Smooth muscle cell (in vitro differentiated cells): ENCODE results near the gene CERK. TPM values are rescaled to one million over a fixed set of nuclear protein-coding genes. Genes with fewer than 3 reads are reported as not detected.

Experiments
- DNase-seq: peaks from one replicate; lab custom pipeline; 2025; ENCODE audit not compliant: unreplicated experiment; lab: John Stamatoyannopoulos, UW
- H2AFZ ChIP-seq: fragments of 200-600 bp; sonication (generic); 2 replicates; pipeline ENCODE4 v1.6.0; 2016; ENCODE audit warnings: antibody characterized with exemption, low read depth, mild to moderate bottlenecking
- H3F3A ChIP-seq: fragments of 200-600 bp; sonication (generic); 2 replicates; pipeline ENCODE4 v1.6.0; 2017; ENCODE audit warnings: antibody characterized with exemption, low read depth
- H3K27ac ChIP-seq: fragments of 200-600 bp; sonication (generic); 2 replicates; pipeline ENCODE4 v1.5.1; 2016; ENCODE audit warnings: low read depth, mild to moderate bottlenecking
- H3K27me3 ChIP-seq: fragments of 200-600 bp; sonication (generic); 2 replicates; pipeline ENCODE4 v1.6.1; 2016; ENCODE audit warnings: low read depth, mild to moderate bottlenecking
- H3K36me3 ChIP-seq: fragments of 200-600 bp; sonication (generic); 2 replicates; pipeline ENCODE4 v1.5.1; 2016; ENCODE audit warnings: low read depth
- H3K4me1 ChIP-seq: fragments of 200-600 bp; sonication (generic); 2 replicates; pipeline ENCODE4 v1.5.1; 2016; ENCODE audit warnings: low read depth
- H3K4me2 ChIP-seq: fragments of 200-600 bp; sonication (generic); 2 replicates; pipeline ENCODE4 v1.6.0; 2016; ENCODE audit warnings: mild to moderate bottlenecking
- H3K4me3 ChIP-seq: fragments of 200-600 bp; sonication (generic); 2 replicates; pipeline ENCODE4 v1.5.1; 2016; ENCODE audit warnings: mild to moderate bottlenecking
- H3K79me2 ChIP-seq: fragments of 200-600 bp; sonication (generic); 2 replicates; pipeline ENCODE4 v1.6.0; 2016; ENCODE audit warnings: low read depth, mild to moderate bottlenecking
- H3K9ac ChIP-seq: fragments of 200-600 bp; sonication (generic); 2 replicates; pipeline ENCODE4 v1.6.0; 2016; ENCODE audit warnings: low read depth
- H3K9me3 ChIP-seq: fragments of 200-600 bp; sonication (generic); replicated peaks from 2 replicates; pipeline ENCODE4 v1.5.1; 2016; ENCODE audit warnings: low read depth
- H4K20me1 ChIP-seq: fragments of 200-600 bp; sonication (generic); 2 replicates; pipeline ENCODE4 v1.6.0; 2016; ENCODE audit warnings: low read depth
- WGBS: methylation state at CpG from one replicate; pipeline ENCODE4 v1.1.7; 2016; ENCODE audit warnings: low lambda C conversion rate; 5-methylcytosine and 5-hydroxymethylcytosine counted together
- polyA plus RNA-seq: library from polyadenylated mRNA; unstranded; fragments of >200 nt; fragmentation: Nextera tagmentation; extraction: Ambion mirVana; gene quantifications from 2 replicates; pipeline ENCODE4 v1.2.1, GENCODE V29; 2016
- total RNA-seq: library from RNA; depleted of rRNA; stranded (reverse); fragments of >200 nt; gene quantifications from 2 replicates; pipeline ENCODE4 v1.2.3, GENCODE V29; 2014
- TF ChIP-seq, protein P1 (sequence below): fragments of 200-600 bp; sonication (generic); IDR thresholded peaks from 2 replicates; pipeline ENCODE4 v1.5.1; 2017; ENCODE audit warnings: borderline replicate concordance, mild to moderate bottlenecking, antibody characterized with exemption; ENCODE audit not compliant: insufficient read depth, poor library complexity, severe bottlenecking

CERK gene
- total and polyA plus RNA-seq, 2 experiments from 2014 or later: 25.4 to 25.6 TPM

GRCh38 chr22:46707305-46707704, 30.7 kb downstream of the CERK start:
- Histone ChIP-seq H3K27ac (no peak overlapping the region), H3K36me3 (peaks cover 13% of the 10 kb centered on the region), H3K27me3 (no peaks in the 10 kb centered on the region), H3K4me2 (no peak overlapping the region), H3K79me2 (no peaks in the 10 kb centered on the region), H3K9ac (no peak overlapping the region), H3F3A (no peaks in the 10 kb centered on the region), H3K9me3 (no peaks in the 10 kb centered on the region), H3K4me3 (no peak overlapping the region), H4K20me1 (peaks cover 23% of the 10 kb centered on the region), H2AFZ (no peak overlapping the region), H3K4me1 (no peaks in the 10 kb centered on the region)
- no peak for DNase-seq
- TF ChIP-seq, protein P1, sequence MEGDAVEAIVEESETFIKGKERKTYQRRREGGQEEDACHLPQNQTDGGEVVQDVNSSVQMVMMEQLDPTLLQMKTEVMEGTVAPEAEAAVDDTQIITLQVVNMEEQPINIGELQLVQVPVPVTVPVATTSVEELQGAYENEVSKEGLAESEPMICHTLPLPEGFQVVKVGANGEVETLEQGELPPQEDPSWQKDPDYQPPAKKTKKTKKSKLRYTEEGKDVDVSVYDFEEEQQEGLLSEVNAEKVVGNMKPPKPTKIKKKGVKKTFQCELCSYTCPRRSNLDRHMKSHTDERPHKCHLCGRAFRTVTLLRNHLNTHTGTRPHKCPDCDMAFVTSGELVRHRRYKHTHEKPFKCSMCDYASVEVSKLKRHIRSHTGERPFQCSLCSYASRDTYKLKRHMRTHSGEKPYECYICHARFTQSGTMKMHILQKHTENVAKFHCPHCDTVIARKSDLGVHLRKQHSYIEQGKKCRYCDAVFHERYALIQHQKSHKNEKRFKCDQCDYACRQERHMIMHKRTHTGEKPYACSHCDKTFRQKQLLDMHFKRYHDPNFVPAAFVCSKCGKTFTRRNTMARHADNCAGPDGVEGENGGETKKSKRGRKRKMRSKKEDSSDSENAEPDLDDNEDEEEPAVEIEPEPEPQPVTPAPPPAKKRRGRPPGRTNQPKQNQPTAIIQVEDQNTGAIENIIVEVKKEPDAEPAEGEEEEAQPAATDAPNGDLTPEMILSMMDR: no peak
- 93% methylated on average over 9 of the region's 13 CpGs for WGBS

- Histone ChIP-seq H3K27ac (no peak overlapping the region), H3K4me2 (no peak overlapping the region), H2AFZ (no peak overlapping the region), H3K9ac (no peak overlapping the region), H3K4me3 (no peak overlapping the region), H3K9me3 (no peaks in the 10 kb centered on the region), H3F3A (no peaks in the 10 kb centered on the region), H4K20me1 (peaks cover 23% of the 10 kb centered on the region), H3K36me3 (peaks cover 1% of the 10 kb centered on the region), H3K4me1 (no peaks in the 10 kb centered on the region), H3K79me2 (no peaks in the 10 kb centered on the region), H3K27me3 (no peaks in the 10 kb centered on the region)
- WGBS: 95% methylated on average over 12 of the region's 12 CpGs
- TF ChIP-seq, protein P1: no peak
- no peak for DNase-seq
These were observed 32.0 kb downstream of the CERK start for GRCh38 chr22:46706060-46706459.

DNA sequence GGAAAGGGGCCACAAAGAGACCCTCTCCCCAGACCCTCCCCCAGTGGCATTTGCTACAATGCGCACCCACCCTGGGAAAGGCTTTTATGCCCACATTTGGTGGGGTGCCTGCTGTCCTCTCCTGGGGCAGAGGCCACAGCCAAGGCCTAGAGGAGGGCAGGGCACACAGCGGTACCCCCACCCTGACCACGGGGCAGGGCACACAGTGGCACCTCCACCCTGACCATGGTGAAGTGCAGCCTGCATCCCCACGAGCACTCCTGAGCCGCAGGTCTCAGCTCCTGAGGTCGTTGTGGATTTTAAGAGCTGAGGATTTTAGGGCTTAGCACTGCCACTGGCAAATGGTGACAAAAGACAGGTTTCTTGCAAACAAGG, 34.1 kb downstream of the CERK start:
- H3K27me3 ChIP-seq: no peaks in the 10 kb centered on the region
- H3K36me3 ChIP-seq: no peaks in the 10 kb centered on the region
- no peaks in the 10 kb centered on the region for H3K4me1 ChIP-seq
- H3K9me3 ChIP-seq: no peaks in the 10 kb centered on the region
- no peak for DNase-seq
- no peak overlapping the region for H3K9ac ChIP-seq
- no peak overlapping the region for H3K4me2 ChIP-seq
- no peak overlapping the region for H3K4me3 ChIP-seq
- H3K27ac ChIP-seq: no peak overlapping the region
- H3F3A ChIP-seq: no peaks in the 10 kb centered on the region
- peaks cover 23% of the 10 kb centered on the region for H4K20me1 ChIP-seq
- WGBS: 91% methylated on average over 6 of the region's 6 CpGs
- H3K79me2 ChIP-seq: no peaks in the 10 kb centered on the region
- H2AFZ ChIP-seq: no peak overlapping the region
- TF ChIP-seq, protein P1: no peak

DNA sequence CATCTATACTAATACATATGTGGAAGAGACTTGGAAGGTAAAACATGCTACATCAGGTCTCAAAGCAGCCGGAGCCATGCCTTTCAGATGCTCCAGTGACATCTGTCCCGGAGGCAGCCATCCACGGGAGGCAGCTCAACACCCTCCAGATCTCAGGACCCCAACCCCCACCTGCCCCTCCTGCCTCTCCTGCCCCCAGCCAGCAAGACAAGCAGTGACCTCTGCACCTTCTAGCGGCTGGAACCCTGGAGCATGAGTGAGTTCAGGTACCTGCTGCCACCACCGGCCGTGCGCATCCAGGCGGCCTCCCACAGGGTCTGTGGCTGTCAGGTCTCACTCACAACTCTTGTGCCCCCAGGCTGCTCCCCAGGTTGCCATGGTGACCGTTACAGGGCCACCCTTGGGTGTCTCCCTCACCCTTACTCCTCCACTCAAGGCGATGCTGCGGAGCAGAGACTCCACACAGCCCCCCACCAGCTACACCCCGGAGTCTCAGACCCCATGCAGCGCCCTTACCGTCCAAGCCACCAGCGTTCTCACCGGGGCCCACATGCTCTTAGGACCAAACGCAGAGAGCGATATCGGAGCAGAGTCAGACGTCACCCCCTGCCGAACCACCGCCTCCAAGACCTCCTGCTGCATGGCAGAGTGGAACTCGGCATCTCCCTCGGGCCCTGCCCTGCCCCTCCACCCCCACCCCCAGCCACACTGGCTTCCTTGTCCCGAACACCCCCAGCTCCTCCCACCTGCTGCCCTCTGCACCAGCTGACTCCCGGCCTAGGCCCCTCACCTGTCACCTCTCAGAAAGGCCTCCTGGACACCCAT, 34.7 kb downstream of the CERK start:
- Histone ChIP-seq H3K4me1 (no peaks in the 10 kb centered on the region), H3K27me3 (no peaks in the 10 kb centered on the region), H3K4me2 (no peak overlapping the region), H3K27ac (no peak overlapping the region), H3K36me3 (no peaks in the 10 kb centered on the region), H3K9me3 (no peaks in the 10 kb centered on the region), H3K4me3 (no peak overlapping the region), H3K9ac (no peak overlapping the region), H2AFZ (no peak overlapping the region), H3F3A (no peaks in the 10 kb centered on the region), H3K79me2 (no peaks in the 10 kb centered on the region), H4K20me1 (peaks cover 23% of the 10 kb centered on the region)
- no peak for DNase-seq
- TF ChIP-seq, protein P1: no peak
- 97% methylated on average over 19 of the region's 26 CpGs for WGBS
